Neuronal stem cell (in vitro differentiated cells): ENCODE measurements around the gene SAA4.
"Not testable (repeated sequence)": the region's sequence is repeated elsewhere in the genome, so short reads cannot be mapped to it uniquely, and the experiment has no call there.

Source experiments
- DNase-seq: peaks from one replicate; pipeline ENCODE4 v3.0.0-alpha.2; 2013; ENCODE audit warnings: low spot score
- H2AFZ ChIP-seq: one replicate; pipeline ENCODE4 v1.6.1; 2013; ENCODE audit warnings: mild to moderate bottlenecking, low read length, inconsistent platforms
- H2AK5ac ChIP-seq: 2 replicates; pipeline ENCODE4 v1.6.1; 2013; ENCODE audit warnings: low read depth, mild to moderate bottlenecking, inconsistent platforms, low read length, moderate library complexity, mixed read lengths
- H2BK120ac ChIP-seq: 2 replicates; pipeline ENCODE4 v1.6.1; 2013; ENCODE audit warnings: low read depth, mild to moderate bottlenecking, inconsistent platforms, low read length, moderate library complexity, mixed read lengths
- H2BK12ac ChIP-seq: one replicate; pipeline ENCODE4 v1.6.1; 2013; ENCODE audit warnings: low read length, inconsistent platforms
- H2BK15ac ChIP-seq: 2 replicates; pipeline ENCODE4 v1.6.1; 2013; ENCODE audit warnings: mild to moderate bottlenecking, low read length, inconsistent platforms, mixed read lengths
- H2BK5ac ChIP-seq: one replicate; pipeline ENCODE4 v1.6.1; 2013; ENCODE audit warnings: inconsistent platforms, mild to moderate bottlenecking, low read length, moderate library complexity
- H3K14ac ChIP-seq: one replicate; pipeline ENCODE4 v1.6.1; 2013; ENCODE audit warnings: low read length, inconsistent platforms
- H3K18ac ChIP-seq: 2 replicates; pipeline ENCODE4 v1.6.1; 2013; ENCODE audit warnings: low read length, inconsistent platforms
- H3K23ac ChIP-seq: 2 replicates; pipeline ENCODE4 v1.6.1; 2013; ENCODE audit warnings: low read depth, mild to moderate bottlenecking, mixed read lengths, low read length, inconsistent platforms; ENCODE audit not compliant: poor library complexity
- H3K27ac ChIP-seq: replicated peaks from 3 replicates; pipeline ENCODE4 v1.5.1; 2013; ENCODE audit warnings: low read length, inconsistent platforms
- H3K27me3 ChIP-seq, 3 experiments: 2 replicates each; pipeline ENCODE4 v1.6.1; 2013; ENCODE audit warnings: low read length in 3 of 3, mild to moderate bottlenecking in 2 of 3, inconsistent platforms in 1 of 3, low read depth in 1 of 3, mixed read lengths in 1 of 3, moderate library complexity in 1 of 3; ENCODE audit not compliant: control insufficient read depth in 3 of 3, insufficient read depth in 3 of 3
- H3K36me3 ChIP-seq, 2 donors: replicated peaks in 1 of 2; 2 replicates each; pipeline ENCODE4 v1.6.1; 2013; ENCODE audit warnings: low read length in 2 of 2; ENCODE audit not compliant: control insufficient read depth in 2 of 2, insufficient read depth in 2 of 2
- H3K4ac ChIP-seq: 2 replicates; pipeline ENCODE4 v1.6.1; 2013; ENCODE audit warnings: inconsistent platforms, mild to moderate bottlenecking, low read length, moderate library complexity
- H3K4me1 ChIP-seq, 2 donors: 1 replicate in 1 of 2; 2 replicates in 1 of 2; pipeline ENCODE4 v1.6.1; 2013; ENCODE audit warnings: low read length in 2 of 2, low read depth in 1 of 2; ENCODE audit not compliant: control insufficient read depth in 2 of 2, insufficient read depth in 1 of 2
- H3K4me2 ChIP-seq: one replicate; pipeline ENCODE4 v1.6.1; 2013; ENCODE audit warnings: mild to moderate bottlenecking, low read length, inconsistent platforms; ENCODE audit not compliant: insufficient read depth, poor library complexity, severe bottlenecking
- H3K4me3 ChIP-seq, 2 donors: 2 replicates each; pipeline ENCODE4 v1.5.1; 2013; ENCODE audit warnings: low read length in 2 of 2, mild to moderate bottlenecking in 2 of 2, inconsistent platforms in 1 of 2, moderate library complexity in 1 of 2
- H3K79me1 ChIP-seq: one replicate; pipeline ENCODE4 v1.6.1; 2013; ENCODE audit warnings: low read depth, mild to moderate bottlenecking, inconsistent platforms, low read length, moderate library complexity
- H3K9ac ChIP-seq: one replicate; pipeline ENCODE4 v1.6.1; 2013; ENCODE audit warnings: mild to moderate bottlenecking, low read depth, low read length, inconsistent platforms; ENCODE audit not compliant: poor library complexity
- H3K9me3 ChIP-seq, 2 donors: replicated peaks in 1 of 2; 2 replicates each; pipeline versions ENCODE3 to v1.6.1; 2013; ENCODE audit warnings: low read length in 2 of 2, mild to moderate bottlenecking in 2 of 2, inconsistent platforms in 1 of 2, low read depth in 1 of 2, mixed read lengths in 1 of 2, moderate library complexity in 1 of 2; ENCODE audit not compliant: control insufficient read depth in 2 of 2, insufficient read depth in 1 of 2
- H4K8ac ChIP-seq: one replicate; pipeline ENCODE4 v1.6.1; 2013; ENCODE audit warnings: low read depth, mild to moderate bottlenecking, inconsistent platforms, low read length, moderate library complexity
- H4K91ac ChIP-seq: one replicate; pipeline ENCODE4 v1.6.1; 2013; ENCODE audit warnings: low read length, low read depth, mild to moderate bottlenecking, inconsistent platforms; ENCODE audit not compliant: poor library complexity
- WGBS, 2 donors: extraction: QIAGEN DNeasy Blood & Tissue Kit; methylation state at CpG; one replicate each; pipeline ENCODE4 v1.1.7; 2013; ENCODE audit warnings: missing lambda C conversion rate in 2 of 2, mixed read lengths in 1 of 2; ENCODE audit not compliant: insufficient read length in 2 of 2, insufficient replicate concordance in 1 of 2; ENCODE audit errors: extremely low coverage in 2 of 2; 5-methylcytosine and 5-hydroxymethylcytosine counted together

The SAA4 gene

GRCh38 chr11:18197738-18198137, 38.9 kb downstream of the SAA4 start:
- H2AFZ ChIP-seq, H3K4me2 ChIP-seq, H3K27ac ChIP-seq, H2BK15ac ChIP-seq, H3K9ac ChIP-seq, H2BK12ac ChIP-seq, H3K14ac ChIP-seq, H3K4ac ChIP-seq, H2AK5ac ChIP-seq, H3K36me3 ChIP-seq, H2BK120ac ChIP-seq, H4K91ac ChIP-seq, H4K8ac ChIP-seq, H3K18ac ChIP-seq, DNase-seq, H3K23ac ChIP-seq, H3K27me3 ChIP-seq, H3K9me3 ChIP-seq, H3K4me3 ChIP-seq, H2BK5ac ChIP-seq, H3K79me1 ChIP-seq, H3K4me1 ChIP-seq: not testable (repeated sequence)
- no CpG with 5 or more reads among the region's 3 CpGs for WGBS, 2 donors

- Histone ChIP-seq H2AK5ac (no peak overlapping the region), H2AFZ (no peak overlapping the region), H3K4me1 (peaks cover 0 to 2% of the 10 kb centered on the region in 2 donors), H2BK120ac (no peak overlapping the region), H3K18ac (no peak overlapping the region), H2BK5ac (no peak overlapping the region), H3K36me3 (no peaks in the 10 kb centered on the region), H2BK12ac (no peak overlapping the region), H3K4me2 (no peak overlapping the region), H4K91ac (no peak overlapping the region), H2BK15ac (no peak overlapping the region), H3K9me3 (no peaks in the 10 kb centered on the region), H3K4me3 (no peak overlapping the region), H3K27ac (no peak overlapping the region), H3K27me3 (peaks cover 0 to 8% (median 0%) of the 10 kb centered on the region in 3 experiments), H3K9ac (no peak overlapping the region), H4K8ac (no peak overlapping the region), H3K14ac (no peak overlapping the region), H3K23ac (no peak overlapping the region), H3K4ac (no peak overlapping the region), H3K79me1 (no peaks in the 10 kb centered on the region)
- DNase-seq, result no peak
- no CpG with 5 or more reads among the region's 2 CpGs for WGBS, 2 donors
Measured at GRCh38 chr11:18196532-18196931, 40.1 kb downstream of the SAA4 start.

GRCh38 chr11:18193010-18193409, 43.6 kb downstream of the SAA4 start:
- Histone ChIP-seq H3K23ac (no peak overlapping the region), H2AK5ac (no peak overlapping the region), H2BK12ac (no peak overlapping the region), H2BK5ac (no peak overlapping the region), H4K91ac (no peak overlapping the region), H3K4me1 (peaks cover 0 to 2% of the 10 kb centered on the region in 2 donors), H2AFZ (no peak overlapping the region), H3K9me3 (peaks cover 0 to 4% of the 10 kb centered on the region in 2 donors), H3K4me2 (no peak overlapping the region), H3K14ac (no peak overlapping the region), H3K36me3 (no peaks in the 10 kb centered on the region), H2BK120ac (no peak overlapping the region), H3K79me1 (no peaks in the 10 kb centered on the region), H3K9ac (no peak overlapping the region), H3K18ac (no peak overlapping the region), H3K4me3 (no peak overlapping the region), H4K8ac (no peak overlapping the region), H2BK15ac (no peak overlapping the region), H3K4ac (no peak overlapping the region), H3K27ac (no peak overlapping the region), H3K27me3 (peaks cover 0 to 8% (median 0%) of the 10 kb centered on the region in 3 experiments)
- WGBS, 2 donors, result no CpG with 5 or more reads among the region's 4 CpGs
- DNase-seq, result no peak

DNA sequence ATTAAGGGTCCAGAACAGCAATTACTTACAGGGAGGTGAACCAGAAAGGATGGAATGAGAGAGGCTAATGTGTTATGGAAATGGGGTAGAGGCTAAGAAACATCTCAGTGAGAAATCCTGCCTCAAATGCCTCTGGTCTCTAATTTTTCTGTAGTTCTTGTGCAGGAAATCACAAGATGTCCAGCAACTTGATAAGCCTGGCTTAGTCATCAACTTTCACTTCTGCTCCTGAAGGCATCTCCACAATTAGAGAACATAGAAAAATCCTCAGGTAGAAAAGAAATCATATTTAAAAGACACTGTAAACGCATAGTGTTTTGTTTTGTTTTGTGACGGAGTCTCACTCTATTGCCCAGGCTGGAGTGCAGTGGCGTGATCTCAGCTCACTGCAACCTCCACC, 45.2 kb downstream of the SAA4 start:
- H2BK120ac ChIP-seq, result no peak overlapping the region
- H3K23ac ChIP-seq, result no peak overlapping the region
- H3K27me3 ChIP-seq, result peaks cover 0 to 8% (median 0%) of the 10 kb centered on the region in 3 experiments
- H2AK5ac ChIP-seq, result no peak overlapping the region
- H4K91ac ChIP-seq, result no peak overlapping the region
- H3K4me3 ChIP-seq, result no peak overlapping the region
- no peak overlapping the region for H2BK5ac ChIP-seq
- H3K9me3 ChIP-seq, result peaks cover 0 to 4% of the 10 kb centered on the region in 2 donors
- H4K8ac ChIP-seq, result no peak overlapping the region
- H2AFZ ChIP-seq, result no peak overlapping the region
- H3K4me2 ChIP-seq, result no peak overlapping the region
- DNase-seq, result no peak
- H2BK15ac ChIP-seq, result no peak overlapping the region
- H3K18ac ChIP-seq, result no peak overlapping the region
- no peak overlapping the region for H2BK12ac ChIP-seq
- H3K14ac ChIP-seq, result no peak overlapping the region
- no peaks in the 10 kb centered on the region for H3K79me1 ChIP-seq
- no peaks in the 10 kb centered on the region for H3K36me3 ChIP-seq
- H3K27ac ChIP-seq, result peak overlapping the region; percentile 60
- peaks cover 0 to 2% of the 10 kb centered on the region in 2 donors for H3K4me1 ChIP-seq
- H3K9ac ChIP-seq, result no peak overlapping the region
- no peak overlapping the region for H3K4ac ChIP-seq
- WGBS, 2 donors, result no CpG with 5 or more reads among the region's 3 CpGs
